RPMI8226 (cell line): ENCODE measurements around the gene CCDC102B.
A peak's percentile ranks its signal among the peaks of the same experiment; 100 is the strongest.
"Not testable (repeated sequence)": the region's sequence is repeated elsewhere in the genome, so short reads cannot be mapped to it uniquely, and the experiment has no call there.

Source experiments
- DNase-seq: peaks from one replicate; pipeline ENCODE4 v3.0.0-alpha.2; 2015

The CCDC102B gene

DNA sequence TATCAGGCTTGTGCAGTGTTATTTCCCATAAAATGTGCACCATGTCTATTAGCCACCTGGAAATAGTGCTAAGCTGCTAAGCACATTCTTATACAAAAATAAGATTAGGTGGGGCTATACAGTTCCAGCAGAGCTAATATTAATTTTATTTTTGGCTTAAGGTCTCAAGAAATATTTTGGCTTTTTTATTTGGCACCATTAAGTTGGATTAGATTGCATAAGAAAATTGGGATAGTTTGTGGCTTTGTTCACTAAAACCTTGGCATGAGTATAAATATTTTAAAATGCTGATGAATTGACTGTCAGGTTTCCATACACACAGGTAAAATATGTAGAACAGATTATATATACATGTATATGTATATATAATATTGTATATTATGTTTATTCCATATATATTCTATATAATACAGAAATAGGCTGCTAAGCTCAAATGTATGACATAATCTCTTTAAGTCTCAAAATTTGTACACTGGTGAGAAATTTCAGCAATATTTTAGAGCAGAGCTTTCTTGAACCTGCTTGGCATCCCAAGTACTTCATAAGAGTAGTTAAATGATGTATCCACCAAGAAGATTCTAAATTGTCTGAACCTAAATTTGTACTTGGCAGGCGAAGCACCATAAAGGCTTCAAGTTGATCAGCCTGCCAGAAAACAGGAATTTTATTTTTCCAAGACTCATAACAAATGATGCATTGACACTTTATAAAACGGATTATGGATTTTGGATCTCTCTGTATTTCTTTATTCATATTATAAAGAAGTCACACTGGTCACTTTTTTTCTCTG is 32.6 kb downstream of the CCDC102B start:
- DNase-seq, result no peak

DNA sequence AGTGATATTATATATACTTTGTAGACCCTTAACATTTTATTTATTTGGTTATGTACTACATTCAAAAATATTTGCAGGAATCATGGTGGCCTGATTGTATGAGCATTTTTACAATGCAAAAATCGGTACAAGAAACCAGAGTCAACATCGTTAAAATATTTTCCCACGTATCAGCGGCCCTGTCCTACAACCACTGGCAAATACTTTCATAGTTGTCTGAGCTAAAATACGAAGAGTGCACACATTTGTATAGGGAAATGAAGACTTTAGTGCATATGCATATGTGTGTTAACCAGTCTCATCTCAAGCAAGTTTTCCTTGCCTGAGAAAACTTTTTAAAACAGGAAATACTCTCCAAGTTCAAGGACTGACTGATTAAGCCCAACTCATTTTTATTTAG is 35.9 kb downstream of the CCDC102B start:
- no peak for DNase-seq

DNA sequence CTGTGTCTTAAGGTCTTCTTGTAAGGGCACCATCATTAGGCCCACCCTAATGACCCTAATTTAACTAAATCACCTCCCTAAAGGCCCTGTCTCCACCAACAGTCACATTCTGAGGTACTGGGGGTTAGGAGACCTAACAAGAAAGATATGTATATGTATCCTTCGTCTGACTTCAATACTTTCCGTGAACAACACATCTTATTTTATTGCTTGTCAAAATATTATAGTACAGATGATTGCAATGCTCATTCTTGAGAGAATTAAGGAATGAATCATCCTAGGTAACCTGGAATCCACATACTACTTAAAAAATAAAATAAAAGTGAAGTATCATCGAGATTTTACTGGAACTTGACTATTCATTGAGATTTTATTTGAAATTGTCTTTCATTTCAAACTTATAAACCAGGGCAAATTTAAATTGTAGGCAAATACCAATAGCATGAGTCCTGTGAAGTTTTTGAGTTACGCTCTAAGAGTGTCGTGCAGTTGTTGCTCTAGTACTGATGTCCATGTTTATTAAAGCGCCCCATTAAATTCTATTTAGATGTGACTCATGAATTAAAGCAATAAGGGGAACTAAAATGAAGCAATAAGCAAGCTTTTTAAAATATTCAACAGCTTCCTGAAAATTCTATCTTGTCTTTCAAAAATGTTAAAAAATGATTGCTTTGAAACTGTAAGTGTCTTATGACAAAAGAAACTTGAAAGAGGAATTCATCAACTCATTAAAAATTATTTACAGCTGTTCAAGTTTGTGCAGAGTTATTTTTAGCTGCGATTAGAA is 40.0 kb downstream of the CCDC102B start:
- DNase-seq, result no peak

DNA sequence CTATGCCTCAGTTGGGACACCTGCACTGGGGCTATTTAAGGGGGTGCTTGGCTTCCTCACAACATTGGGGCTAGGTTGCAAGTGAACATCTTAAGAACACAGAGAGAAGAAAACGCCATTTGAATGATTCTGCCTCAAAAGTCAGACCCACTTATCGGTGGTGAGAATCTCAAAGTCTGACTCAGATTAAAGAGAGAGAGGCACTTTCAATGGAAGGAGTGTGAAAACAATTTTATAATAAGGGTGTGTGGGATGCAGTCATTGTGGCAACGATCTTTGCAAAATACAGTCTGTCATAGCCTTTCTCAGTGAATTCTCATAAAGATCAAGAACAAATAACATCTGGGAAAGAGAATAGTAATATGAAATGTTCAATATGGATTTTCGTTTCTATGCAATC is 41.8 kb downstream of the CCDC102B start:
- DNase-seq, result no peak

DNA sequence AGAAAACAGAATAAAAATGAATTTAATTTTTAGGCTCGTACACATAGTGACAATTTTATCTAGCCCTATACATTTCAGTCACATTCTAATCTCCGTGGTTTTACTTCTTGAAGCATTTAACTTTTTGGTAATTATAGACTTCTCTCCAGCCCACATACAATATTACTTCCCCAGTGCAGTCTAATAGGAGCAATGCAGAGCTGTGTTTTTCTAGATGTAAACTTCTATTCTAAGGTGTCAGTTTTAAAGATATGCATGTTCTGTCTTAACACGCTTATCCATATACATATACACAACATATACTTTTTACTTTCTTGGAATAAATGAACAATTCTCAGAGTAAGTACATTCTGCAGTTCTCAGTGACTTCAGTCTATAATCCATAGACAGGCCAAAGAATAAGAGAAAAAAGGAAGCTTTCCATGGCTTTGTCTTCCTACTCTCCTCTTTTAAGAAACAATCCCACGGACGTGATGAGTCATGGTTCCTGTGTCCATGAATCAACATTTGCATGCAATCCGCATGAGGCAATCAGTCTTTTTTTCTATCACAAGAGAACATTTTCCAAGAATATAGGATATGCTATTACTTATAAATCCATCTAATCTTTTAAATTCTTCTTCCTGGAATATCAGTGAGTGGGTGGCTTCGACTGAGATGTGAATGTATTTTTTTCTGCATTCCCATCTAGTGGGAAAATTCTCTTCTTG is 42.8 kb downstream of the CCDC102B start:
- no peak for DNase-seq

DNA sequence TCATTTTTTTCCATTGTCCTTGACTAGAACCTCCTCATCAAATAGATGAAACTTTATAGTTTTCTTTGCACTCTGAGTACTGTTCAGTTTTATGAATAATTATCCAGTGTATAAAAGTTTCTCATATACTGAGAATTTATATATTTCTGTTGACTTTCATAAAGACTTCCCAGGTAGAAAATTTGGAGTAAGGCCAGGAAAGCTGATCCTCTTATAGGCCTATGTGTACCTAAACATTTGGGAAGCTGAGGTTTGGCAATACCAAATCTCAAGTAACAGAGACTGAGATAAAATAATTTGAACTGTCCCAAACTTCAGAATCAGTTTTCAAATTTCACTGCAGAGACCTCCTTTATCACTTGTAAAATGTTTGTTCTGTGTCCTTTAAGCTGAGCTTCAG is 43.4 kb downstream of the CCDC102B start:
- no peak for DNase-seq

DNA sequence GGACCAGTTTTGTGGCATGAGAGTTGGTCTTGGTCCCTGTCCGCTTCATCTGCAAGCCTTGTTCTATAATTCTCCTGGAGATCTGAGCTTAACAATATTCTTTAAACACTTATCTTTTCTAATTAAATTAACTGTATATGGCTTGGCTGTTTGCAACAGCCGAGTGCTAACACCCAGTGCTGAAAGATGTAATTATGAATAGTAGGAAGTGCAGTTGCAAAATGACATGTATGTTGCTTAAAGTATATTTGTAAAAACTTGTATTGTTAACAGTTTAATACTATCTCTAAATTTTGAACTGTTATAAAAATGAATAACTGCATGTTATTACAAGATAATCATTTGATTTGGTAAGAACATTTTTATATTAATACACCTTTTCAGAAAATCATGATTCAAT is 45.1 kb downstream of the CCDC102B start:
- no peak for DNase-seq

DNA sequence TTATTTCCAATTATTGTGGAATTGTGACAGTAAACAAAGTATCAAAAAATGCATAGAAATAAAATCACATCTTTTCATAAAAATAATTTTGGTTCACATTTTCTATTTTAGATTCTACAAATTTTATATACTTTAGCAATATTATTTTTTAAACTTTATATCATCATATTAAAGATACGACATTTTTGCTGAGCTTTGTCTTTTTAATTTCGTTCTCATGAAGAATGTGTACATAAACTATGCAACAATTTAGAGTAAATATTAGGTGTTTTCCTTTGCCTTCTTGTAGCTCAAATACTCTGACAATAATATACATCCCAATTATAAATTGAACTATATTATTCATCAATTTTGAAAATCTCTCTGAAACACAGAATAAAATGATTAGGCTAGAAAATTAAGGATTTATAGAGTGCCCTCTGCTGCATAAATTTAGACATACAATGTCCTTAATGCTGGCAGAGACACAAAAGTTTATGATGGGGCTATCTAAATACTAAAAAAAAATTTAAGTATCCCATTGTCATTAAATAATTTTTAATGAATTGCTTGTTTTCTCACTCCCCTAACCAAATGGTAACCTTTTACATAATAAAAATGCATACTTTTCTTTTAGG is 45.7 kb downstream of the CCDC102B start:
- DNase-seq, result no peak

DNA sequence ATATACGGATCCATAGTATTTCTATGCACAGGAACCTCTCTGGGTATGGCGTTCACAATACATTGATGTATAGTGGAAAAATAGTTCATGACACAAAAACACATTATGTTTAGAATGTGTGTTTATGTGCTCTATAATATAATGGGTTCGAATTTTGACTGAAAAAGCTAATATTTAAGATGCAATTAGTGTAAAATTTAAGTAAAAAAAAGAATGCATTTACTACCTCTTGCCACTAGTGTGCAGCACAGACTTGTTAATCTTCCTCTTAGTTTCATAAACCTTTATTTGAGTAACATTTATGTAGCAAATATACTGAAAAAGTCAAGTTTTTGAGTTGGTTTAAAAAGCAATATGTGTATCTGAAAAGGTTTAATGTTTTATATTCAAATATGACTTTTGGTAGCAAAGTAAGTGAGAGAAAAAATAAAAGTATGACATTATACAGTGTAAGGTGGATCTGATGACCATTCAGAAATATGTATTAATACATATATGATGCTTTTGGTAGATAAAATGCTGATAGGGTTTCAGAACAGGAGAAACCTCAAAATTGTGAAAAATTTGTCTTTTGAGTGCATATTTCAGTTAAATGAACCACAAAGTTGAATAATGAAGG is 49.4 kb downstream of the CCDC102B start:
- peak; percentile 32 for DNase-seq

DNA sequence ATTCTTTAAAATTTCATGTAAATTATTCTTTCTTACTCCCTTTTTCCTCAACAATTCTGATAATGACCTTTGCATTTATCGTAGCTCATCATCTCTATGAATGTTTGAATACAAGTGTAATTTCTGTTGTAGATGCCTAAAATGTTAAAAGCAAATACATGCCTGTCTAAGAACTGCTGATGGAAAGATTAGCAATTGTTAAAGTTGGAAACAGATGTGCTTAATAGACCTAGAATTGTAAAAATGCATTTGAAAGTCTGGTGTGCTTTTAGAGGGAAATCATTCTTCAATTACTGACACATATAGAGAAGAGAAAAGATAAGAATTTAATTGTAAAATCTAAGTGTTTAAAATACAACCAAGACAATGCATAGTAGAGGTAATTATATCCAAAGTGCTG is 50.4 kb downstream of the CCDC102B start:
- DNase-seq, result no peak

DNA sequence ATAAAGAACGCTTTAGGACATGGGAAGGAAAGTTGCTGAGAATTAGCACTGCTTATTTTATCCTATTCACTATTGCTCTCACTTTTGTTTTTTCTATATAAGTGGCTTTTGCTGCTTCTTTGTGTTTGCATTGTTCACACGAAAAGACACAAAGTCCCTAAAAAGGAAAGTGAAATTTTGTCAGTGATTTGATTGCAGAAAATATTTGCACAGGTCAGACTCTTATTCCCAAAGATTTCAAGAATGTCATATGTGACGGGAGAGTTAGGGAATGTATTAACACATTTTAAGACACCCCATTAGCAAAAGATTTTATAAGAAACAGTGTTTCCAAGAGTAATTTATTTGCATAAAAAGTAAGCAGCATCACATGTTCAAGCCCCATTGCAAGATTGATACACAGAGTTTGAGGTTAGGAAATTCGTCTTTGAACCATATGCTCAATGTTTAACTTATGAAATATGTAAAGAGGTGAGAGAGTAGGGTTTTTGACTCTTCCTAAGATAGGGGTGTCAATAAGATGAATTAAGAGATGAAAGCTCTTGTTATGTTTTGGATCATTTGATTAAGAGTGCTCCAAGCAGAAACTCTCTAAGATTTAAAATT is 57.0 kb downstream of the CCDC102B start:
- no peak for DNase-seq

DNA sequence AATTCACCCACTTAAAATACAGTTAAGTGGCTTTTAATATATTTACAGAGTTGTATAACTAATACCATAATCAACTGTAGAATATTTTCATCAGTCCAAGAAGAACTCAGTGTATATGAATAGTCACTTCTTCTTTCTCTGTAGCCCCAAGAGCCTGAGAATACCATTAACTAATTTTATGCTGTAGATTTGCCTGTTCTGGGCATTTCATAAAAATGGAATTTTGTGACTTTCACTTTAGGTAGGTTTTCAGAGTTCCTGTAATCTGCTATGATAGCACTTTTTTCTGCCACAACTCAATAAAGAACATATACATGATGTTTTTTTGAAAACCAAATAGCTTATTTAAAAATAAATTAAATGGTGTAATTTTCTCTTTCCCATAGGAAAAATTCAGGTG is 57.6 kb downstream of the CCDC102B start:
- DNase-seq, result no peak

DNA sequence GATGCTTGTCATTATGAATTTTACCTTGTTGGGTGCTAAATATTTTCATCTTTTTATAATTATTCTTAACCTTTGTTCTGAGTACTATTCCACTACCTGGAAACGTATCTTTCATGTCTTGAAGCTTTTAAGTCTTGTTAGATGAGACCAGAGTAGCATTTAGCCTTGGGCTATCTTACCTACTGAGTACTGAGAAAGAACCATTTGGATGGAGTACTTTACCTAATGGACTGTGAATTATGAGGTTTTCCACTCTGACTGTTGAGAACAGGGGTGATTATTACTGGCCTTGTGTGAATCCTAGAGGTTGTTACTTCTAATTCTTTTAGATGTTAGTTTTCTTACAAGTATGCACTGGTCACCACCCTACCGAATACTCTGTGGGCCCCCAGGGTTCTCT is 63.5 kb downstream of the CCDC102B start:
- no peak for DNase-seq

DNA sequence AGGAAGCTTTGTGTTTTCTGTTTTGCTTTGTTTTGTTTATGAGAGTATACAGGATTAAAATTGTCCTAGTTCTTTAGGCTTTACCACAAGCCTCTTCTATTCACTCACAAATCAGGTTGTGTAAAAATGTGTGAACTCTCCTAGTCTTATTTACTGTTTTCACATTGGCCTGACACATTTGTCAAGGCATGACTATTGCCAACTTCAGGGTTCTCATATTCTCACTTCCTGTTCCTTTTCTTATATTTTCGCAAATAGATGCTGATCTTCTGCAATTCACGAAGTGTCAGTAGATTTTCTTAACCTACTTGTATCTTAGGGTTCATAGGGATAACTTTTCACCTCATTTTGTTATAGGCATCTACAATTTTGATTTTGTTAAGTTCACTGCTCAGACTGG is 67.1 kb downstream of the CCDC102B start:
- DNase-seq, result no peak

DNA sequence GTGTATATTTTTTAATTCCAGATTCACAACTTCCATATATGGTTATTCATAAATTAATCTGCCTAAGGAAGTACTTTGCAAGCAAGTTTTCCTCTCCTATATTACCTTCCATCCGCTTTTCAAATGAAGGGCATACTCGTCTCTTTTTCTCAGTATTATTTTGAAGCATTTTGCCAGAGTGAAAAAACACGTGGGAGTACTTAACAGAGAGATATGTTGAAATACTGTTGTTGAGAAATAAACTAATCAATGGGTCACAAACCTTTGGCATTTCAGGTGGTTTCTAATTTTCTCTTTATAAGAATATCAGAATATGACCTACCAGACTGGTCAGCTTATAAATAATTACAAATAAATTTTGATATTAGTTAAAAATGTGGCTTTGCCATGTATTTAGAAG is 67.6 kb downstream of the CCDC102B start:
- DNase-seq, result no peak

DNA sequence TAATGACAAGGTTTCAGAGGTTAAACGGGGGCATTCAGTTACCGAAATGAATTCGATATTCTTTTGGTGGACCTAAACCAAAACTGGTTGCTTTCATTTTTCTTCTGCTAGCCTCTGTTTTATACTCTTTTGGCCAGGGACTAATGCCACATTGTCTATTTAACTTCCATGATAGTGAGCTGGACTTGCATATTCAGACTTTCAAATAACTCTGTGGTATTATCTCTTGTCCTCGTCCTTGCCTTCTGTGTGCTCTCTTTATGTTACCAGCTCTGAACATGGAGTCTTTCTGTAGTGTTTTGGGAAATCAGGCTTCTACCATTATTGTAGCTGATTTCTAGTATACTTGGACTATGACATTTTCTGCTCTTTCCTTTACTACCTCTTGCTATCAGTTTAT is 75.1 kb downstream of the CCDC102B start:
- DNase-seq, result no peak

DNA sequence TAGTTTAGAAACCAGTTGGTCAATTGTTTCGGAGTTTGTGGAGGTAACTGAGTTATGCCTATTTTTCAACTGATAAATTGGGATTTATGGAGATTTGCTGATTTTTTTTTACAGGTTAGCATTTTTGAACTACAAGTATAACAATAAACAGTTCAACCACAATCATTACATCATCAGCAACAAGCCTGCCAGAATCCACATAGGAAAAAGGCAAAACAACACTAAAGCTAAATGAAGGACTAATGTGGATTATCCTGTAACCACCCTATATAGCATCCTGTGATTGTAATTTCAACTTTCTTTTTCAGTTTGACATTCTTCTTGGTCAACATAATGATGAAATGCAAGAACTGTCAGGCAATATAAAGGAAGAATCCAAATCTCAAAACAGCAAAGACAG is 76.5 kb downstream of the CCDC102B start:
- DNase-seq, result no peak

DNA sequence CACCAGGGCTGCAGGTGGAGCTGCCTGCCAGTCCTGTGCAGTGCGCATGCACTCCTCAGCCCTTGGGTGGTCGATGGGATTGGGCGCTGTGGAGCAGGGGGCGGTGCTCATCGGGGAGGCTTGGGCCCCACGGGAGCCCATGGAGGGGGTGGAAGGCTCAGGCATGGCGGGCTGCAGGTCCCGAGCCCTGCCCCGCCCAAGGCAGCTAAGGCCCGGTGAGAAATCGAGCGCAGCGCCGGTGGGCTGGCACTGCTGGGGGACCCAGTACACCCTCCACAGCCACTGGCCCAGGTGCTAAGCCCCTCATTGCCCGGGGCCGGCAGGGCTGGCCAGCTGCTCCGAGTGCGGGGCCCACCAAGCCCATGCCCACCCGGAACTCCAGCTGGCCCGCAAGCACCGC is 82.1 kb downstream of the CCDC102B start:
- not testable (repeated sequence) for DNase-seq

DNA sequence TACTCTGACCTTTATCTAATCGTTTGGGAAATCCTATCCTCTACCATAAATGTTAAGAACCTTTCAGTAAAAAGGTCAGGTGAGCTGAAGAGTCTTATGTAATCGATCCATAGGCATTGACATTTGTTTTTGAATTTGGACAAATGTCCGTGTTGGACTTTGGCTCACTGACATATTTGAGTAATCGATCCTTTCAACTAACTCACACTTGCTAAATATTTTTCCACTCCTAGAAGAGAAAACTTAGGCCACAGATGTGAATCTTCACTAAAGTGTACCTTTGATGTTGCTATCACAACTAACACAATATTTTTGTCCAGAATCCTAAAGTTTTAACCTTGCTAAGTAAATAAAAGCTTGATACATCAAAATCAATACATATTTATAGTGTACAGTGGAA is 89.5 kb downstream of the CCDC102B start:
- DNase-seq, result no peak

DNA sequence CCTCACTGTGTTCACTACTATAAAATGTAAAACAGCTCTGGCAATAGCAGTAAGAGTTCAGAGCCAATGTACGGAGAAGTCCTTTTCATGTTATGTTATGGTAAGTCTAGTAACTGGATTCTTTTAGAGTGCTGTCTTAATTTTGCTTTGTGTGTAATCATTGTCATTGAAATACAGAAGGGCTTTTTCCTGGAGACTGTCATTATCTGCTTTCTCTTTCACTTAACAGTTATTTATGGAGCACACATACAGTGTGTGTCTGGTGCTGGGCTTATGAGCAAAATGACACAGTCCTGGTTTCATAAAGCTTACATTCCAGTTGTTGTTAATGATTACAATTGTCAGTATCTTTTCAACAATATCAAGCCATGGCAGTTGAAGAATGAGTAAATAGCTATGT is 95.5 kb downstream of the CCDC102B start:
- DNase-seq, result no peak

DNA sequence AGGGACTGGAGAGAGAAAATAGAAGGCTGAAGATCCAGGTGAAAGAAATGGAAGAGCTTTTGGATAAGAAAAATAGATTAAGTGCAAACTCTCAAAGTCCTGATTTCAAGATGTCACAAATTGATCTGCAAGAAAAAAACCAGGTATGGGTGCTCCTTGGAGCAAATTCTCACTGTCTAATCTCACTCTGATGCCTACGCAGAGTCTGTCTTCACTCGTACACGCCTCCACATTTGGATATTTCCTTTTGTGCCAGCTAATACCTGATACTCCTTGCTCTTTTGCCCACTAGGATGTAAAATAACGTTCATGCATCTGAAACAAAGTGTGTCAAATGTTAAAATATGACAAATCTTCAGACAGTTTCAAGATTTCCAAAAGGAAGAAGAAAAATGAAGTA is 99.4 kb downstream of the CCDC102B start:
- no peak for DNase-seq

DNA sequence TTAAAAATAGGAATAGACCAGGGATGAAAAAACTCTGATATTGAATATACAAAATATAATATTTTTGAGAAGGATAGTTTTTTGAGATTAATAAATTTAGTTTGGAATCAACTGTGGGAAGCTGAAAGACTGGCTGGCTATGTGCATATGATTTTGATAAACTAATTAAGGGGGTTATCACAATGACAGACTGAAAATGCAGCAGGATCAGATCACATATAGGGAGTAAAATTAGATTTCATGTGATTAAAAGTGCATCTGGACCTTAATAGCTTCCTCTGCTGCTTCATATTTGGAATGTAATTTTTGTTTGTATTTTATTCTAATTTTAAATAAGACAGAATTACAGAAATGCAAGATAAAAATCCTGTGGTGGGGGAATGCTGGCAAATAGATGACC is 111.7 kb downstream of the CCDC102B start:
- no peak for DNase-seq

DNA sequence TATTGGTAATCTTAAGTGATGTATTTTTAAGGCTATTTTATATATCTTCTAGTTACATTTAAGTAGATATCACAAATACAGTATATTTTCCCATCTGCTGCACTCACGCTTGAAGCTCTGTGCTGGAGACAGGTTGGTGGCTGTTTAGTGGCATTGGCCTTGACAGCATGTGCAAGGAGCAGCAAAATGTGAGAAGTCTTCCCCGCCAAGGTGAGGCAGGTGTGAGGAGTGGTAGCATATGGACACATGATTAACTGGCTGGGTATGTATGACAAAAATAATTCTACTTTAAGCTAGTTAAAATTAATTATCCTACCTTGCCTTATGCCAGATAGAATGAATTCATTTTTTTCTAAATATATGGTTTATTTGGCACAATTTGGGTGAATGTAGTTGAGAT is 117.2 kb downstream of the CCDC102B start:
- DNase-seq, result no peak
